Measurements from ENCODE around the gene ZDHHC20. TPM values are rescaled to one million over a fixed set of nuclear protein-coding genes. Genes with fewer than 3 reads are reported as not detected.
A peak's percentile ranks its signal among the peaks of the same experiment; 100 is the strongest.

Gene ZDHHC20
- total RNA-seq, 1 experiment from 2014 or later: 69.1 TPM

DNA sequence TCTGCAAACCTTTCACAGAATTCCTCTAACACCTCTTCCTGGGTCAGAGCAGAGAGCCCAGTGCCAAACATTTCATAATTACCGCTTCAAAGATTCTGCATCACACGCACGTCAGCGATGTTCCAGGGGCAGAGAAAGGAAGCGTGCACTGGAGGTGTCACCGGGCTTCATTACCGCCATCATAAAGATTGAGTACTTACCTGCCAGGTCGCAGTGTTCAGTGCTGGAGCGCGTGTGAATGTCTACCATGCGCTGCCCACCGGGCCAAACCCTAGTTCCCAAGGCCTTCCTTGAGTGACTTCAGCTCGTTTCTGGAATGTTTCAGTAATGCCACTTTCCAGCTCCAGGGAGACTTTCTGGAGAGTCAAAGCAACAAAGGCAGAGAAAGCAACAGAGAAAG, 104.4 kb downstream of the ZDHHC20 start:
- Histone ChIP-seq H3K9ac (ENCODE audit: extremely low read depth, insufficient read length, low read length) (no peak overlapping the region), H2AK5ac (ENCODE audit: insufficient read length, low read length) (no peak overlapping the region), H4K20me1 (ENCODE audit: control insufficient read depth, insufficient read depth, insufficient read length) (no peaks in the 10 kb centered on the region), H2BK20ac (ENCODE audit: low read depth, low read length, poor library complexity, severe bottlenecking) (no peak overlapping the region), H3T11ph (ENCODE audit: low read length) (no peak overlapping the region), H2BK12ac (ENCODE audit: insufficient read length, low read depth, low read length) (no peak overlapping the region), H4K8ac (replicated peaks; ENCODE audit: insufficient read length, low read depth, low read length) (no peak overlapping the region), H2AFZ (ENCODE audit: low read length) (no peak overlapping the region), H3K4me2 (ENCODE audit: insufficient read depth, insufficient read length, low read length) (no peak overlapping the region), H3K79me1 (ENCODE audit: insufficient read depth, low read depth, low read length, poor library complexity, severe bottlenecking) (no peaks in the 10 kb centered on the region), H3K27me3 (ENCODE audit: insufficient read depth, low read length) (no peaks in the 10 kb centered on the region), H3K27ac (ENCODE audit: insufficient read length, low read depth, low read length) (no peak overlapping the region), H3K79me2 (ENCODE audit: insufficient read depth, low read length) (no peaks in the 10 kb centered on the region), H3K14ac (ENCODE audit: insufficient read depth, low read length) (no peak overlapping the region), H3K56ac (ENCODE audit: insufficient read length, low read depth, low read length) (no peak overlapping the region), H2BK15ac (ENCODE audit: low read depth, low read length) (no peak overlapping the region), H3K4ac (ENCODE audit: low read depth, low read length) (no peak overlapping the region), H3K9me3 (ENCODE audit: control insufficient read depth, low read depth, low read length) (no peaks in the 10 kb centered on the region), H2BK120ac (ENCODE audit: low read depth, low read length, poor library complexity, severe bottlenecking) (no peak overlapping the region), H3K23ac (ENCODE audit: insufficient read length, low read depth, low read length) (no peak overlapping the region), H3K4me1 (ENCODE audit: insufficient read depth, low read length) (no peaks in the 10 kb centered on the region), H4K91ac (ENCODE audit: insufficient read length, low read depth, low read length) (no peak overlapping the region), H3K18ac (ENCODE audit: insufficient read length, low read depth, low read length) (no peak overlapping the region), H2BK5ac (ENCODE audit: insufficient read length, low read length) (no peak overlapping the region), H4K5ac (ENCODE audit: insufficient read length, low read depth, low read length) (no peak overlapping the region), H3K23me2 (ENCODE audit: insufficient read length, low read depth, low read length, poor library complexity, severe bottlenecking) (no peaks in the 10 kb centered on the region)
- H3K36me3 Mint-ChIP-seq (ENCODE audit: insufficient read depth in 1 of 3, low read depth in 3 of 3): no peaks in the 10 kb centered on the region; a peak in 2 of 7 replicates
- no peaks in the 10 kb centered on the region; a peak in 2 of 5 replicates for H3K9me3 Mint-ChIP-seq
- H3K4me1 Mint-ChIP-seq: peaks cover 15 to 21% of the 10 kb centered on the region in 2 experiments
- TF ChIP-seq, protein P1, sequence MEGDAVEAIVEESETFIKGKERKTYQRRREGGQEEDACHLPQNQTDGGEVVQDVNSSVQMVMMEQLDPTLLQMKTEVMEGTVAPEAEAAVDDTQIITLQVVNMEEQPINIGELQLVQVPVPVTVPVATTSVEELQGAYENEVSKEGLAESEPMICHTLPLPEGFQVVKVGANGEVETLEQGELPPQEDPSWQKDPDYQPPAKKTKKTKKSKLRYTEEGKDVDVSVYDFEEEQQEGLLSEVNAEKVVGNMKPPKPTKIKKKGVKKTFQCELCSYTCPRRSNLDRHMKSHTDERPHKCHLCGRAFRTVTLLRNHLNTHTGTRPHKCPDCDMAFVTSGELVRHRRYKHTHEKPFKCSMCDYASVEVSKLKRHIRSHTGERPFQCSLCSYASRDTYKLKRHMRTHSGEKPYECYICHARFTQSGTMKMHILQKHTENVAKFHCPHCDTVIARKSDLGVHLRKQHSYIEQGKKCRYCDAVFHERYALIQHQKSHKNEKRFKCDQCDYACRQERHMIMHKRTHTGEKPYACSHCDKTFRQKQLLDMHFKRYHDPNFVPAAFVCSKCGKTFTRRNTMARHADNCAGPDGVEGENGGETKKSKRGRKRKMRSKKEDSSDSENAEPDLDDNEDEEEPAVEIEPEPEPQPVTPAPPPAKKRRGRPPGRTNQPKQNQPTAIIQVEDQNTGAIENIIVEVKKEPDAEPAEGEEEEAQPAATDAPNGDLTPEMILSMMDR (conservative IDR thresholded peaks at IDR 0.05): no peak
- DNase-seq: peak; percentile 23
- no peak overlapping the region for H3K27ac Mint-ChIP-seq
- no peak overlapping the region; a peak in 1 of 5 replicates for H3K4me3 Mint-ChIP-seq
- no CpG with 5 or more reads among the region's 13 CpGs for WGBS (ENCODE audit: extremely low coverage, insufficient read length, low lambda C conversion rate)
- peaks cover 7% of the 10 kb centered on the region; the same call in 1 of the 2 replicates for H3K27me3 Mint-ChIP-seq (ENCODE audit: low read depth)
